NT2/D1 (cell line): Measurements from ENCODE around the gene PBLD.

Experiments used
- SUZ12 ChIP-seq: IDR thresholded peaks from 2 replicates; pipeline ENCODE4 v1.6.1; 2011; ENCODE audit not compliant: insufficient read length, insufficient read depth; ENCODE audit errors: extremely low read depth
- YY1 ChIP-seq: IDR thresholded peaks from 2 replicates; pipeline ENCODE4 v1.6.1; 2011; ENCODE audit not compliant: insufficient read length, insufficient read depth
- ZNF274 ChIP-seq: IDR thresholded peaks from 2 replicates; pipeline ENCODE4 v1.6.1; 2011; ENCODE audit warnings: mild to moderate bottlenecking, low read depth, low read length

DNA sequence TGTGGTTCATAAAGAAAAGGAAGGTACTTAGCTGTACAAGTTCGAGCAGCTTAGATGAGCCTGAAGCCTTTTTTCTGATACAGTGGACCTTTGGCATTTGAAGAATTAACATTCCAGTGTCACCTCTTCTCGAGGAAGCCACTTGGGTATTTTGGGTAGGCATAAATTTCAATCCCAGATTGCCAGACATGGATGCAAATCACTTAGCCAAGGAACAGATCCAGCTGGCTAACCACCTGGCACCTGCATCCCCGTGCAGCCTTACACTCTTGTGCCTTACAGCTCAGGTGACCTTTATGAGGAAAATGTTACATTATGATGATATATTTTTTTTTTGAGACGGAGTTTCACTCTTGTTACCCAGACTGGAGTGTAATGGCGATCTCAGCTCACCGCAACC, 84.8 kb downstream of the PBLD start:
- TF ChIP-seq YY1 (no peak), SUZ12 (no peak), ZNF274 (no peak)
